ENCODE results near the gene GNG4.

GRCh38 chr1:235566084-235566483 is 83.5 kb downstream of the GNG4 start:
- no peak for TF ChIP-seq CTCF (conservative IDR thresholded peaks at IDR 0.05 in 1 of 2, IDR thresholded peaks at IDR 0.05 in 1 of 2; ENCODE audit: low read depth in 1 of 2, low read length in 2 of 2)
- no peak for TF ChIP-seq EZH2 (IDR thresholded peaks at IDR 0.05; ENCODE audit: low read length, missing control alignments)
